Right ventricle myocardium superior (tissue), 1 donor: ENCODE data around the gene BRWD1. TPM values are rescaled to one million over a fixed set of nuclear protein-coding genes. Genes with fewer than 3 reads are reported as not detected.
"Not testable (repeated sequence)": the region's sequence is repeated elsewhere in the genome, so short reads cannot be mapped to it uniquely, and the experiment has no call there.

Experiments used
- ATAC-seq: fragments of 200-7000 bp; cut with Tn5 transposase; one replicate; pipeline ENCODE4 v1.9.1; 2020; ENCODE audit warnings: mild to moderate bottlenecking; ENCODE audit not compliant: poor library complexity
- DNase-seq: peaks from one replicate; pipeline ENCODE4 v3.0.0-alpha.2; 2020
- intact Hi-C: fragments of 100-400 bp; cut with DNase I; formaldehyde crosslinking; loops from one replicate; pipeline ENCODE4 v1.11.2; 2022
- total RNA-seq: library from RNA; stranded (reverse); fragmentation: NEBNext Ultra II Directional; extraction: Animal tissue kit (Norgen Biotek cat#: 25700); gene quantifications from one replicate; pipeline ENCODE4 v1.2.1, GENCODE V29; 2021
- donor health status: DM: no; HTN: yes; CAD: no; lungs with severe emphysema.

BRWD1 gene
- total RNA-seq, 1 donor from 2014 or later = 29.1 TPM

- DNase-seq, intact Hi-C loops, ATAC-seq: not testable (repeated sequence)
These were observed 92.6 kb downstream of the BRWD1 start for GRCh38 chr21:39220875-39221274.

- intact Hi-C loops = no loop called here
- no peak for DNase-seq
- ATAC-seq = no peak
These were observed 93.3 kb downstream of the BRWD1 start for GRCh38 chr21:39220150-39220549.

- DNase-seq (no peak), ATAC-seq (no peak)
- intact Hi-C loops = no loop called here
These were observed 95.4 kb downstream of the BRWD1 start for GRCh38 chr21:39218082-39218409.

GRCh38 chr21:39217356-39218081 lies 95.9 kb downstream of the BRWD1 start:
- intact Hi-C loops = no loop called here
- no peak for ATAC-seq
- DNase-seq = no peak

GRCh38 chr21:39216290-39216689 lies 97.1 kb downstream of the BRWD1 start:
- no peak for ATAC-seq
- intact Hi-C loops = no loop called here
- no peak for DNase-seq

- no peak for ATAC-seq
- DNase-seq = no peak
- intact Hi-C loops = no loop called here
These were observed 98.4 kb downstream of the BRWD1 start for GRCh38 chr21:39215078-39215477.

- DNase-seq (no peak), ATAC-seq (no peak)
- intact Hi-C loops = loop anchor here (10.0 kb wide), 1 partner anchor 55 kb away; no protein-coding TSS in a partner anchor
These were observed 104.1 kb downstream of the BRWD1 start for GRCh38 chr21:39209334-39209688.

GRCh38 chr21:39208624-39209333 lies 104.7 kb downstream of the BRWD1 start:
- no peak for ATAC-seq
- intact Hi-C loops = loop anchor here (10.0 kb wide), 1 partner anchor 56 kb away; no protein-coding TSS in a partner anchor

GRCh38 chr21:39204134-39204533 lies 109.3 kb downstream of the BRWD1 start:
- intact Hi-C loops = loop anchor here (10.0 kb wide), 1 partner anchor 61 kb away; no protein-coding TSS in a partner anchor
- DNase-seq (no peak), ATAC-seq (no peak)

More at GRCh38 chr21:39208624-39209333, 104.7 kb downstream of the BRWD1 start:
- no peak for DNase-seq

- ATAC-seq (no peak), DNase-seq (no peak)
- intact Hi-C loops = no loop called here
These were observed 114.6 kb downstream of the BRWD1 start for GRCh38 chr21:39198800-39199199.

GRCh38 chr21:39197448-39198233 lies 115.8 kb downstream of the BRWD1 start:
- DNase-seq (no peak), ATAC-seq (no peak)
- intact Hi-C loops = no loop called here

GRCh38 chr21:39196838-39197237 lies 116.6 kb downstream of the BRWD1 start:
- no peak for ATAC-seq

GRCh38 chr21:39196310-39196709 lies 117.1 kb downstream of the BRWD1 start:
- intact Hi-C loops = no loop called here
- ATAC-seq = no peak
- DNase-seq = no peak

More at GRCh38 chr21:39196838-39197237, 116.6 kb downstream of the BRWD1 start:
- no peak for DNase-seq
- intact Hi-C loops = no loop called here

- DNase-seq (no peak), ATAC-seq (no peak)
- intact Hi-C loops = no loop called here
These were observed 120.1 kb downstream of the BRWD1 start for GRCh38 chr21:39193380-39193779.

- no peak for DNase-seq
- intact Hi-C loops = no loop called here
- no peak for ATAC-seq
These were observed 123.4 kb downstream of the BRWD1 start for GRCh38 chr21:39189857-39190604.

GRCh38 chr21:39188521-39189139 lies 124.8 kb downstream of the BRWD1 start:
- intact Hi-C loops = no loop called here
- ATAC-seq = no peak
- no peak for DNase-seq

GRCh38 chr21:39187141-39187540 lies 126.3 kb downstream of the BRWD1 start:
- intact Hi-C loops = no loop called here
- ATAC-seq = no peak
- DNase-seq = no peak

- DNase-seq (no peak), ATAC-seq (no peak)
- intact Hi-C loops = no loop called here
These were observed 126.8 kb downstream of the BRWD1 start for GRCh38 chr21:39186676-39187075.
